DOHH2 (cell line): ENCODE measurements around the gene PCNX2.

Experiments
- H3F3A ChIP-seq: fragments of 200-600 bp; sonication (generic), shearing (Covaris generic); 2 replicates; pipeline ENCODE4 v1.6.0; 2016; ENCODE audit warnings: antibody characterized with exemption, mild to moderate bottlenecking; ENCODE audit not compliant: control insufficient read depth, insufficient read depth
- H3K27ac ChIP-seq: fragments of 200-600 bp; sonication (generic); 2 replicates; pipeline ENCODE4 v1.5.1; 2014; ENCODE audit warnings: low read depth, mild to moderate bottlenecking, low read length, moderate library complexity
- H3K27me3 ChIP-seq: fragments of 200-600 bp; sonication (generic); 2 replicates; pipeline ENCODE4 v1.6.1; 2014; ENCODE audit warnings: mild to moderate bottlenecking, low read length, mixed read lengths; ENCODE audit not compliant: control insufficient read depth
- H3K36me3 ChIP-seq: fragments of 200-600 bp; sonication (generic); 2 replicates; pipeline ENCODE4 v1.6.1; 2014; ENCODE audit warnings: mild to moderate bottlenecking, low read length, moderate library complexity, mixed read lengths; ENCODE audit not compliant: control insufficient read depth
- H3K4me1 ChIP-seq: fragments of 200-600 bp; sonication (generic); 2 replicates; pipeline ENCODE4 v1.6.1; 2014; ENCODE audit warnings: mild to moderate bottlenecking, low read length, mixed read lengths; ENCODE audit not compliant: control insufficient read depth
- H3K4me2 ChIP-seq: fragments of 200-600 bp; sonication (generic); 2 replicates; pipeline ENCODE4 v1.6.0; 2014; ENCODE audit warnings: mild to moderate bottlenecking, low read length, moderate library complexity
- H3K4me3 ChIP-seq: fragments of 200-600 bp; sonication (generic); 2 replicates; pipeline ENCODE4 v1.5.1; 2014; ENCODE audit warnings: mild to moderate bottlenecking, low read length, mixed read lengths
- H3K79me2 ChIP-seq: fragments of 200-600 bp; sonication (generic); 2 replicates; pipeline ENCODE4 v1.6.1; 2014; ENCODE audit warnings: mild to moderate bottlenecking, low read length, mixed read lengths; ENCODE audit not compliant: control insufficient read depth
- H3K9me2 ChIP-seq: fragments of 200-600 bp; sonication (generic); replicated peaks from 2 replicates; pipeline ENCODE4 v1.6.1; 2014; ENCODE audit warnings: mild to moderate bottlenecking, low read length, mixed read lengths; ENCODE audit not compliant: control insufficient read depth
- H3K9me3 ChIP-seq: fragments of 200-600 bp; sonication (generic); 2 replicates; pipeline ENCODE4 v1.6.1; 2014; ENCODE audit warnings: antibody characterized with exemption, low read length, mixed read lengths; ENCODE audit not compliant: control insufficient read depth, insufficient read depth
- H4K20me1 ChIP-seq: fragments of 200-600 bp; sonication (generic); 2 replicates; pipeline ENCODE4 v1.6.0; 2014; ENCODE audit warnings: low read depth, mild to moderate bottlenecking, antibody characterized with exemption, low read length, moderate library complexity; ENCODE audit not compliant: control insufficient read depth, insufficient read depth
- CTCF ChIP-seq: fragments of 200-600 bp; sonication (generic); IDR thresholded peaks from one replicate; pipeline ENCODE4 v1.5.1; 2014; ENCODE audit warnings: antibody characterized with exemption, mild to moderate bottlenecking, low read depth, low read length; ENCODE audit not compliant: poor library complexity, severe bottlenecking
- EZH2phosphoT487 ChIP-seq: fragments of 200-600 bp; sonication (generic); IDR thresholded peaks from 2 replicates; pipeline ENCODE4 v1.6.1; 2017; ENCODE audit warnings: borderline replicate concordance, mild to moderate bottlenecking, antibody characterized with exemption, low read length, moderate library complexity, mixed read lengths

PCNX2 gene

GRCh38 chr1:233340966-233341516 is 45.5 kb upstream of the PCNX2 start:
- H3K79me2 ChIP-seq, result no peaks in the 10 kb centered on the region
- H3K4me1 ChIP-seq, result no peaks in the 10 kb centered on the region
- H3K27me3 ChIP-seq, result peaks cover 2% of the 10 kb centered on the region; the same call in 1 of the 2 replicates
- H3K9me2 ChIP-seq, result no peaks in the 10 kb centered on the region
- no peaks in the 10 kb centered on the region for H3K36me3 ChIP-seq
- H3F3A ChIP-seq, result no peaks in the 10 kb centered on the region
- H3K9me3 ChIP-seq, result no peaks in the 10 kb centered on the region
- no peak overlapping the region for H3K4me3 ChIP-seq
- H3K4me2 ChIP-seq, result no peak overlapping the region
- TF ChIP-seq EZH2phosphoT487 (no peak), CTCF (no peak)
- no peak overlapping the region for H3K27ac ChIP-seq
- no peaks in the 10 kb centered on the region for H4K20me1 ChIP-seq

- TF ChIP-seq EZH2phosphoT487 (no peak), CTCF (no peak)
- Histone ChIP-seq H3K4me2 (no peak overlapping the region), H3K4me3 (no peak overlapping the region), H3K9me3 (no peaks in the 10 kb centered on the region), H3K79me2 (no peaks in the 10 kb centered on the region), H3K27ac (no peak overlapping the region), H3F3A (no peaks in the 10 kb centered on the region), H3K27me3 (peaks cover 2% of the 10 kb centered on the region; the same call in 1 of the 2 replicates), H4K20me1 (no peaks in the 10 kb centered on the region), H3K9me2 (no peaks in the 10 kb centered on the region), H3K36me3 (no peaks in the 10 kb centered on the region), H3K4me1 (no peaks in the 10 kb centered on the region)
Observed at GRCh38 chr1:233340031-233340555, 44.6 kb upstream of the PCNX2 start.

GRCh38 chr1:233338102-233338501 is 42.6 kb upstream of the PCNX2 start:
- H4K20me1 ChIP-seq, result no peaks in the 10 kb centered on the region
- peaks cover 2% of the 10 kb centered on the region; the same call in 1 of the 2 replicates for H3K27me3 ChIP-seq
- H3K79me2 ChIP-seq, result no peaks in the 10 kb centered on the region
- H3K4me2 ChIP-seq, result no peak overlapping the region
- H3K9me3 ChIP-seq, result no peaks in the 10 kb centered on the region
- H3K4me1 ChIP-seq, result no peaks in the 10 kb centered on the region
- H3K4me3 ChIP-seq, result no peak overlapping the region
- TF ChIP-seq CTCF (no peak), EZH2phosphoT487 (no peak)
- no peaks in the 10 kb centered on the region for H3K9me2 ChIP-seq
- no peaks in the 10 kb centered on the region for H3F3A ChIP-seq
- H3K27ac ChIP-seq, result no peak overlapping the region
- H3K36me3 ChIP-seq, result no peaks in the 10 kb centered on the region

GRCh38 chr1:233337505-233337904 is 42.0 kb upstream of the PCNX2 start:
- Histone ChIP-seq H3K36me3 (no peaks in the 10 kb centered on the region), H3K9me3 (no peaks in the 10 kb centered on the region)
- TF ChIP-seq EZH2phosphoT487 (no peak), CTCF (no peak)

More at GRCh38 chr1:233337505-233337904, 42.0 kb upstream of the PCNX2 start:
- Histone ChIP-seq H3K27me3 (no peaks in the 10 kb centered on the region), H3K79me2 (no peaks in the 10 kb centered on the region), H3K27ac (no peak overlapping the region), H3F3A (no peaks in the 10 kb centered on the region), H3K4me2 (no peak overlapping the region), H4K20me1 (no peaks in the 10 kb centered on the region), H3K4me3 (no peak overlapping the region), H3K9me2 (no peaks in the 10 kb centered on the region), H3K4me1 (no peaks in the 10 kb centered on the region)
